ENCODE measurements around the gene LRRC17.
"Not testable (repeated sequence)": the region's sequence is repeated elsewhere in the genome, so short reads cannot be mapped to it uniquely, and the experiment has no call there.

LRRC17 gene

GRCh38 chr7:102944241-102944640, 31.4 kb downstream of the LRRC17 start:
- H3K4me1 ChIP-seq (ENCODE audit: insufficient read depth, insufficient read length) = no peaks in the 10 kb centered on the region
- no peak overlapping the region for H3K9ac ChIP-seq (ENCODE audit: insufficient read length, low read depth)
- TF ChIP-seq ZNF274 (IDR thresholded peaks at IDR 0.05; ENCODE audit: low read depth, low read length) (no peak), SUZ12 (IDR thresholded peaks at IDR 0.05; ENCODE audit: extremely low read depth, insufficient read depth, insufficient read length) (no peak), YY1 (IDR thresholded peaks at IDR 0.05; ENCODE audit: insufficient read depth, insufficient read length) (no peak)
- H3K9me3 ChIP-seq (ENCODE audit: insufficient read depth, low read length) = no peaks in the 10 kb centered on the region
- no peaks in the 10 kb centered on the region for H3K36me3 ChIP-seq (ENCODE audit: insufficient read depth, insufficient read length, low read length)
- no peak for DNase-seq (ENCODE audit: low read depth, low spot score)
- H3K4me3 ChIP-seq (ENCODE audit: insufficient read length, low read depth) = no peak overlapping the region
- no peaks in the 10 kb centered on the region for H3K27me3 ChIP-seq (ENCODE audit: insufficient read depth, insufficient read length)

DNA sequence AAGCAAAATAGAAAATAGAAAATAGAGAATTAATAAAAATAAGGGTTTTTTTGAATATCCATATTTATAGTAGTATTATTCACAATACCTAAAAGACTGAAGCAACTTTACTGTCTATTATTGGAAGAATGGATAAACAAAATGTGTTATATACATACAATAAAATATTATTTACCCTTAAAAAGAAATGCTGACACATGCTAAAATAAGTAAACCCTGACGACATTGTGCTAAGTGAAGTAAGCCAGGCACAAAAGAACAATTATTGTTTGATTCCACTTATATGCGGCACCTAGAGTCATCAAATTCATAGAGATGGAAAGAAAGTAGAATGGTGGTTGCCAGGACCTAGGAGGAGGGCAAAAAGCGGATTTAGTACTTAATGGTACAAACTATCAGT, 39.0 kb downstream of the LRRC17 start:
- no peak overlapping the region for H3K4me3 ChIP-seq (ENCODE audit: insufficient read length, low read depth)
- no peak overlapping the region for H3K9ac ChIP-seq (ENCODE audit: insufficient read length, low read depth)
- TF ChIP-seq ZNF274 (IDR thresholded peaks at IDR 0.05; ENCODE audit: low read depth, low read length) = no peak
- TF ChIP-seq YY1 (IDR thresholded peaks at IDR 0.05; ENCODE audit: insufficient read depth, insufficient read length) = no peak
- TF ChIP-seq SUZ12 (IDR thresholded peaks at IDR 0.05; ENCODE audit: extremely low read depth, insufficient read depth, insufficient read length) = no peak
- no peak for DNase-seq (ENCODE audit: low read depth, low spot score)
- H3K9me3 ChIP-seq (ENCODE audit: insufficient read depth, low read length) = no peaks in the 10 kb centered on the region
- no peaks in the 10 kb centered on the region for H3K27me3 ChIP-seq (ENCODE audit: insufficient read depth, insufficient read length)
- H3K4me1 ChIP-seq (ENCODE audit: insufficient read depth, insufficient read length) = no peaks in the 10 kb centered on the region
- H3K36me3 ChIP-seq (ENCODE audit: insufficient read depth, insufficient read length, low read length) = no peaks in the 10 kb centered on the region

- Histone ChIP-seq H3K9me3 (ENCODE audit: insufficient read depth, low read length) (no peaks in the 10 kb centered on the region), H3K27me3 (ENCODE audit: insufficient read depth, insufficient read length) (no peaks in the 10 kb centered on the region), H3K36me3 (ENCODE audit: insufficient read depth, insufficient read length, low read length) (no peaks in the 10 kb centered on the region), H3K4me3 (ENCODE audit: insufficient read length, low read depth) (no peak overlapping the region), H3K9ac (ENCODE audit: insufficient read length, low read depth) (no peak overlapping the region), H3K4me1 (ENCODE audit: insufficient read depth, insufficient read length) (no peaks in the 10 kb centered on the region)
- no peak for DNase-seq (ENCODE audit: low read depth, low spot score)
- TF ChIP-seq ZNF274 (IDR thresholded peaks at IDR 0.05; ENCODE audit: low read depth, low read length) = no peak
- no peak for TF ChIP-seq SUZ12 (IDR thresholded peaks at IDR 0.05; ENCODE audit: extremely low read depth, insufficient read depth, insufficient read length)
- TF ChIP-seq YY1 (IDR thresholded peaks at IDR 0.05; ENCODE audit: insufficient read depth, insufficient read length) = no peak
These were observed 40.6 kb downstream of the LRRC17 start for GRCh38 chr7:102953406-102953805.

- not testable (repeated sequence) for H3K4me1 ChIP-seq (ENCODE audit: insufficient read depth, insufficient read length); H3K4me3 ChIP-seq (ENCODE audit: insufficient read length, low read depth); H3K9me3 ChIP-seq (ENCODE audit: insufficient read depth, low read length); H3K36me3 ChIP-seq (ENCODE audit: insufficient read depth, insufficient read length, low read length); DNase-seq (ENCODE audit: low read depth, low spot score); H3K27me3 ChIP-seq (ENCODE audit: insufficient read depth, insufficient read length); H3K9ac ChIP-seq (ENCODE audit: insufficient read length, low read depth)
These were observed 41.6 kb downstream of the LRRC17 start for GRCh38 chr7:102954359-102954758.

- not testable (repeated sequence) for H3K4me3 ChIP-seq (ENCODE audit: insufficient read length, low read depth); H3K4me1 ChIP-seq (ENCODE audit: insufficient read depth, insufficient read length); H3K27me3 ChIP-seq (ENCODE audit: insufficient read depth, insufficient read length); H3K9me3 ChIP-seq (ENCODE audit: insufficient read depth, low read length); DNase-seq (ENCODE audit: low read depth, low spot score); H3K9ac ChIP-seq (ENCODE audit: insufficient read length, low read depth); H3K36me3 ChIP-seq (ENCODE audit: insufficient read depth, insufficient read length, low read length)
These were observed 45.2 kb downstream of the LRRC17 start for GRCh38 chr7:102958004-102958403.

GRCh38 chr7:102961993-102962392, 49.2 kb downstream of the LRRC17 start:
- H3K9me3 ChIP-seq (ENCODE audit: insufficient read depth, low read length); H3K4me1 ChIP-seq (ENCODE audit: insufficient read depth, insufficient read length); H3K27me3 ChIP-seq (ENCODE audit: insufficient read depth, insufficient read length); H3K4me3 ChIP-seq (ENCODE audit: insufficient read length, low read depth); DNase-seq (ENCODE audit: low read depth, low spot score); H3K9ac ChIP-seq (ENCODE audit: insufficient read length, low read depth); H3K36me3 ChIP-seq (ENCODE audit: insufficient read depth, insufficient read length, low read length): not testable (repeated sequence)

GRCh38 chr7:102966465-102966864, 53.7 kb downstream of the LRRC17 start:
- TF ChIP-seq ZNF274 (IDR thresholded peaks at IDR 0.05; ENCODE audit: low read depth, low read length) (no peak), SUZ12 (IDR thresholded peaks at IDR 0.05; ENCODE audit: extremely low read depth, insufficient read depth, insufficient read length) (no peak), YY1 (IDR thresholded peaks at IDR 0.05; ENCODE audit: insufficient read depth, insufficient read length) (no peak)
- DNase-seq (ENCODE audit: low read depth, low spot score) = no peak

DNA sequence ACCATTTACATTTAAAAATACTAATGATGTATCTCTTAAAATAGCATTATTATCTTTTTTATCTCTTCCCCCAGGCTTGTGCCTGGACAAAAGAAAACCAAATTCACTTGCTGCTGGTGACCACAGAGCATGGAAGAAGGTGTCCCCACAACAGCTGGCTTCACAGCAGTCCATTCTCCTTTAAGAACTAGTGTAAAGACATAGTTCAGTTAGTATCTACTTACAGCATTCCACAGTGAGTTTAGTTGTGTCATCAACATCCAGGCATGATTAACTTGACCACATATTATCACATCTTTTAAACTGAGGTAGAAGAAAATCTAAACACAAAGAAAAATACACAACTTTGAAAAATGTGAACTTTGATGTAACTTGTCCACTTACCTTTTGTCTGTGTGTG, 55.0 kb downstream of the LRRC17 start:
- TF ChIP-seq YY1 (IDR thresholded peaks at IDR 0.05; ENCODE audit: insufficient read depth, insufficient read length) = no peak
- TF ChIP-seq ZNF274 (IDR thresholded peaks at IDR 0.05; ENCODE audit: low read depth, low read length) = no peak
- no peaks in the 10 kb centered on the region for H3K9me3 ChIP-seq (ENCODE audit: insufficient read depth, low read length)
- no peak for DNase-seq (ENCODE audit: low read depth, low spot score)
- H3K27me3 ChIP-seq (ENCODE audit: insufficient read depth, insufficient read length) = no peaks in the 10 kb centered on the region
- no peaks in the 10 kb centered on the region for H3K4me1 ChIP-seq (ENCODE audit: insufficient read depth, insufficient read length)
- no peak overlapping the region for H3K9ac ChIP-seq (ENCODE audit: insufficient read length, low read depth)
- H3K4me3 ChIP-seq (ENCODE audit: insufficient read length, low read depth) = no peak overlapping the region
- no peaks in the 10 kb centered on the region for H3K36me3 ChIP-seq (ENCODE audit: insufficient read depth, insufficient read length, low read length)

More at GRCh38 chr7:102966465-102966864, 53.7 kb downstream of the LRRC17 start:
- no peak overlapping the region for H3K9ac ChIP-seq (ENCODE audit: insufficient read length, low read depth)
- no peaks in the 10 kb centered on the region for H3K27me3 ChIP-seq (ENCODE audit: insufficient read depth, insufficient read length)
- no peaks in the 10 kb centered on the region for H3K36me3 ChIP-seq (ENCODE audit: insufficient read depth, insufficient read length, low read length)
- H3K4me3 ChIP-seq (ENCODE audit: insufficient read length, low read depth) = no peak overlapping the region
- no peaks in the 10 kb centered on the region for H3K4me1 ChIP-seq (ENCODE audit: insufficient read depth, insufficient read length)
- no peaks in the 10 kb centered on the region for H3K9me3 ChIP-seq (ENCODE audit: insufficient read depth, low read length)

Measured in NT2/D1 (cell line).